Measurements from ENCODE around the gene PHF11.
"Not testable (repeated sequence)": the region's sequence is repeated elsewhere in the genome, so short reads cannot be mapped to it uniquely, and the experiment has no call there.

PHF11 gene

GRCh38 chr13:49550942-49551644, 55.3 kb downstream of the PHF11 start:
- DNase-seq = no peak

DNA sequence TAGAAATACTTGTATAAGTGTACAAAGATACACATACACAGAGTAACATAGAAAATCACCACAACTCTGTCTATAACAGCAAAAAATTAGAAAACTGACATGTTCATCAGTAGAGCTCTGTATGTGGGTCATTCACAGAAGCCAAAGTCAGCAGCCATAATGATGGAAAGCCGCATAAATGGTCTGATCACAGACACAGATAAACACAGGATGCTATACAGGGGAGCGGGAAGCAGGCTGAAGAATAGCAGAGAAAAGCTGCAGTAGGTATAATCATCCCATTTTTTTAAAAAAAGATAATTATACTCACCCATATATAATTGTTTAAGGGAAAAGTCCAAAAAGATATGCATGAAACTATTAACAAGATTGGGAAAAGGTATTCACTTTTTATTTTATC, 58.1 kb downstream of the PHF11 start:
- no peak for DNase-seq

DNA sequence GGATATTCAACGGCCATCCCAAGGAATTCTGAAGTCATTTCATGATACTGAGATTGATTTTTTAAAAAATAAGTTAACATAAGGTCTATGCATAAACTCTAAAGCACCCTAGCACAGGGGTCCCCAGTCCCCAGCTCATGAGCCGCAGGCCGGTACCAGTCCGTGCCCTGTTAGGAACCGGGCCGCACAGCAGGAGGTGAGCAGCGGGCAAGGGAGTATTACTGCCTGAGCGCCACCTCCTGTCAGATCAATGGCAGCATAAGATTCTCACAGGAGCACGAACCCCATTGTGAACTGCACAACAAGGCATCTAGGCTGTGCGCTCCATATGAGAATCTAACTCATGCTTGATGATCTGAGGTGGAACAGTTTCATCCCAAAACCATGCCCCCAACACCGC, 58.6 kb downstream of the PHF11 start:
- no peak for DNase-seq

- DNase-seq = no peak
Measured at GRCh38 chr13:49559006-49559405, 63.3 kb downstream of the PHF11 start.

- DNase-seq = no peak
Measured at GRCh38 chr13:49560270-49561061, 64.7 kb downstream of the PHF11 start.

DNA sequence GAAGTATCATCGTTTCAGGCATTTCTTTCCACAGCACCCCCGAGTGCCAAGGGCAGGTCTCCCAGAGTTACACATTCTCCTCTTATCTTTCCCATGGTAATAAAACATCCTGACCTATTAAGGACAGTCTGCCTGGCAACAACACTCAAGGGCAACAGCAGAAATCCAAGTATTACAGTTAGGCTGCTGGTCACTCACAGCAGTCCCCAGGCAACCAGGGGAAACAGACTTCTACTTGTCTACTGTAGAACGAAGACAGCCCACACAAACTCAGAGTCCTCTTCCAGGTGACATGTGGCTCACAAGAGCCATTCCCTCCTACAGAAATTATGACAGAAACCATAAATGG, 65.3 kb downstream of the PHF11 start:
- no peak for DNase-seq

- no peak for DNase-seq
Measured at GRCh38 chr13:49563516-49563915, 67.8 kb downstream of the PHF11 start.

DNA sequence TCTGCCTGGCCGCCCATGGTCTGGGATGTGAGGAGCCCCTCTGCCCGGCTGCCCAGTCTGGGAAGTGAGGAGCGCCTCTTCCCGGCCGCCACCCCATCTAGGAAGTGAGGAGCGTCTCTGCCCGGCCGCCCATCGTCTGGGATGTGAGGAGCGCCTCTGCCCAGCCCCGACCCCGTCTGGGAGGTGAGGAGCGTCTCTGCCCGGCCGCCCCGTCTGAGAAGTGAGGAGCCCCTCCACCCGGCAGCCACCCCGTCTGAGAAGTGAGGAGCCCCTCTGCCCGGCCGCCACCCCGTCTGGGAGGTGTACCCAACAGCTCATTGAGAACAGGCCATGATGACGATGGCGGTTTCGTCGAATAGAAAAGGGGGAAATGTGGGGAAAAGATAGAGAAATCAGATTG, 69.7 kb downstream of the PHF11 start:
- DNase-seq = not testable (repeated sequence)

DNA sequence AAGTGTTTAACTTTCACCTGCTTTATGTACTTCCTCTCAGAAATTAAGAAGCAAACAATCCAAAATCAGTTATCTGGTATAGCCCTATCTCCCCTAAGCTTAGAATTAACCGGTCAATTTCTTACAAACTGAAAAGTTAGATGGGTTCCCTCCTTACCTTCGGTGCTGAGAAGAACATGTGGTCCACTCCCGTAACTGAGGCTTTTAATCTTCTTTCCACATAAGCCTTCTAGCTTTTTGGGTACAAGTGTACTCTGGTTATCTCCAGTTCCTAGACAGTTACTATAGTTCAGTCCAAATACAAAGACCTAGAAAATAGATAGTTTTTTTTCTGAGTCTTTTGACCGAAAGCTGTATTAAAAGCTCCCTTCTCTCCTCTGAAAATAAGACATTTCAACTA, 70.7 kb downstream of the PHF11 start:
- DNase-seq = no peak

- DNase-seq = no peak
Measured at GRCh38 chr13:49567491-49567890, 71.7 kb downstream of the PHF11 start.

DNA sequence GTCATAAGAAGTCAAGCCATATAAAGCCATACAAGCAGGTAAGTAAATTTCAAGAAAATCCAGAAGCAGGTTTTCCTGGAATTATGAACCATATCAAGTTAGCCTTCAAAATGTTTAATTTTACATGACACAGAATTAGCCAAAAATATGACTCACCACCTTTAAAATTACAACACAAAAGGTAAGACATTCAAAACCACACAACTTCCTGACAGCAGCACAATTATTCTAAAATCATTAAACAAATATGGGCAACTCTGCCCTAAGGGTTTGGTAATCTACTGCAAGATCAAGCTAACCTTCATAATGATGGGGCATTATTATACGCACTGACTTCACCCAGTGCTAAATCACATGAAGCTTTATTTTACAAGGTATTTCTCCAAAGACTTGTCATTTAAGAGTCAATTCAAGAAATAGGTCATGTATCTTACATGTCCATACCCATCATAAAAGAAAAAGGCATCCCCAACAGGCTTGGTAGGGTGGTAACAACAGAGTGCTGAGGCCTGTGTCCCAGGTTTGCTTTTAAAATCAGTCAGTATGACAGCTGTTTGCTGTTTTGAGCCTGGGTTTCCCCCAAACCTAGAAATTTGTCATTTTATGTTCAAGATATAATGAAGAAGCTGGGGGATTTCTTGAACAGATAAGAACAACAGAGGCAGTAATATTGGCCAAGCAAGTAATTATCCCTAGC, 74.4 kb downstream of the PHF11 start:
- DNase-seq = no peak

- DNase-seq = no peak
Measured at GRCh38 chr13:49571299-49572240, 75.8 kb downstream of the PHF11 start.
